ENCODE results near the gene CORIN. TPM values are rescaled to one million over a fixed set of nuclear protein-coding genes. Genes with fewer than 3 reads are reported as not detected.
"Not testable (repeated sequence)": the region's sequence is repeated elsewhere in the genome, so short reads cannot be mapped to it uniquely, and the experiment has no call there.

CORIN gene
- polyA plus RNA-seq, 2 donors = 0.09 to 0.28 TPM

DNA sequence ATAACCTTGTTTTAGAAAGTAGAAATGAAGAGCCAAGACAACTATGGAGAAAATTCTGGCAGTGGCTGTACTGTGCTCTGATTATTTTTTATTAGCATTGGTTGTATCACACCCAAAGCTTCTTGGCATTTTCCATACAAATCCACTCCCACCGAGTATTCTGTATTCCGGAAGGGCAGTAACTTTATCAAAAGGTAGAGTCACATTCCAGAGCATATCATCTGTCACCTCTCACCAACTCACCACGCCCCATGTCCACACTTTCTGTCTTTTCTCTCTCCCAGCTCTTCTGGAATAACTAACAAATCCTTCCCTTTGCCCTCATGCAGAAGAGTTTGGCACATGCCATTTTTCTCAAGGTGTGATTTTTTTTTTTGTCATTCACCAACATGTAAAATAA lies 52.7 kb downstream of the CORIN start:
- no peak overlapping the region for H3K4me3 ChIP-seq (ENCODE audit: low read depth in 1 of 2, low read length in 2 of 2)
- no peaks in the 10 kb centered on the region for H3K27me3 ChIP-seq (ENCODE audit: control insufficient read depth in 1 of 2, insufficient read depth in 2 of 2, low read length in 2 of 2)

DNA sequence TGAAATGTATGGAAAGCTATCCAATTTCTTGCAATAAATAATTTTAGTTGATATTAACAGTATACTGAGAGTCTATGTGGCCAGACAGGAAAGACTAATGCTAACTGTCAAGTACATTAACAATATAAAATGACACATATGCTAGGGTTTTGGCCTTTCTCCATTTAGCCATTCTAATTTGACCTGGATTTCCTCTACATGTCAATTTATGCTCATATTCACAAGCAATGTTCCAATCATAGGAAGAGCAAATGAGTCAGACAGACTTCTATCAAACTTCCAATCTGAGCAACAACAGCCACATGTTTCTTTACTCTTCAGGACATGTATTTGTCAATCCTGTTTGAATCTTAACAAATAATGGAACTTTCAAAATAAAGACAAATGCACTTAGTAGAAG lies 53.6 kb downstream of the CORIN start:
- Histone ChIP-seq H3K4me1 (ENCODE audit: control insufficient read depth in 2 of 2, insufficient read depth in 2 of 2, low read length in 1 of 2) (no peaks in the 10 kb centered on the region), H3K27me3 (ENCODE audit: control insufficient read depth in 1 of 2, insufficient read depth in 2 of 2, low read length in 2 of 2) (no peaks in the 10 kb centered on the region), H3K4me3 (ENCODE audit: low read depth in 1 of 2, low read length in 2 of 2) (no peak overlapping the region), H3K36me3 (ENCODE audit: control insufficient read depth in 2 of 2, insufficient read depth in 2 of 2, low read length in 1 of 2) (no peaks in the 10 kb centered on the region), H3K9me3 (ENCODE audit: control insufficient read depth in 2 of 2, insufficient read depth in 1 of 2, low read depth in 1 of 2, low read length in 1 of 2) (no peaks in the 10 kb centered on the region), H3K27ac (ENCODE audit: low read depth in 2 of 2, low read length in 1 of 2) (no peak overlapping the region)

More for the DNA sequence above, 52.7 kb downstream of the CORIN start:
- Histone ChIP-seq H3K4me1 (ENCODE audit: control insufficient read depth in 2 of 2, insufficient read depth in 2 of 2, low read length in 1 of 2) (no peaks in the 10 kb centered on the region), H3K36me3 (ENCODE audit: control insufficient read depth in 2 of 2, insufficient read depth in 2 of 2, low read length in 1 of 2) (no peaks in the 10 kb centered on the region), H3K9me3 (ENCODE audit: control insufficient read depth in 2 of 2, insufficient read depth in 1 of 2, low read depth in 1 of 2, low read length in 1 of 2) (no peaks in the 10 kb centered on the region), H3K27ac (ENCODE audit: low read depth in 2 of 2, low read length in 1 of 2) (no peak overlapping the region)
- 23 to 44% methylated on average over 3 of the region's 3 CpGs for WGBS, 2 donors

DNA sequence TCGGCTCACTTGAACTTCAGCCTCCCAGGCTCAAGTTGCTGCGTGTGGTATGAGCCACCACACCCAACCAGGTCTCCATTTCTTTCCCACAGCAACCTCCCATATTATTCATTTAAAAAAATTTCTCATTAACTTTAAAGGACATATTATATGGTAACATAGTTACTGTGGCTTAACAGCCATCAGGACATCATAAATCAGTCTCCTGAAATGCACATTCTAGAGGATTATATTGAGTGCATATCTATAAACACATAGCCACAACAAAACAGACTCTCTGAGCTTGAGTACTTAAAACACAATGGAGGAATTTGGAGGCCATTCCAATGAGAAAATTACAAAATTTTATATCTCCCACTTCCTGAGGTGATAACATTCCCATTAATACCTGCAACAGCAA lies 61.5 kb downstream of the CORIN start:
- Histone ChIP-seq H3K27ac (ENCODE audit: low read depth in 2 of 2, low read length in 1 of 2) (no peak overlapping the region), H3K9me3 (ENCODE audit: control insufficient read depth in 2 of 2, insufficient read depth in 1 of 2, low read depth in 1 of 2, low read length in 1 of 2) (no peaks in the 10 kb centered on the region), H3K4me3 (ENCODE audit: low read depth in 1 of 2, low read length in 2 of 2) (no peak overlapping the region), H3K27me3 (ENCODE audit: control insufficient read depth in 1 of 2, insufficient read depth in 2 of 2, low read length in 2 of 2) (no peaks in the 10 kb centered on the region), H3K4me1 (ENCODE audit: control insufficient read depth in 2 of 2, insufficient read depth in 2 of 2, low read length in 1 of 2) (no peaks in the 10 kb centered on the region), H3K36me3 (ENCODE audit: control insufficient read depth in 2 of 2, insufficient read depth in 2 of 2, low read length in 1 of 2) (no peaks in the 10 kb centered on the region)
- WGBS, 2 donors = 79 to 83% methylated on average over 2 of the region's 2 CpGs

DNA sequence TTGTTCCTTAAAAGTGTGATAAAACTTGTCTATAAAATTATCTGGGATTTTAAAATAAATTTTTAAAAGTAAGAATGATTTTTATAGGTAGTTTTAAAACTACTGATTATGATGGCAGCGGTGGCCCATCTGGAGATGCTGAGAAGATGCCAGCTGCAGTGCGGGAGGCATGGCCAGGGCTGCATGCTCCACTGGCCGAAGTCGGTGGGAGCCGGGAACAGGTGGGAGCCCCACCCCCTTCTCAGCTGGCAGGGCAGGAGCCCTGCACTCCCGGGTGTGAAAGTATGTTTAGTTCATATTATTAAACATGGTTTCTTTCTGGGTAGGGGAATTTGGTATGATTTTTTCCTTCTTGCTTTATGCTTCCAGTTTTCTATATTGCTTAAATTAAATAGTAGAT lies 63.8 kb downstream of the CORIN start:
- no peaks in the 10 kb centered on the region for H3K4me1 ChIP-seq (ENCODE audit: control insufficient read depth in 2 of 2, insufficient read depth in 2 of 2, low read length in 1 of 2)
- no peaks in the 10 kb centered on the region for H3K36me3 ChIP-seq (ENCODE audit: control insufficient read depth in 2 of 2, insufficient read depth in 2 of 2, low read length in 1 of 2)
- WGBS, 2 donors = 55 to 64% methylated on average over 6 of the region's 6 CpGs
- H3K9me3 ChIP-seq (ENCODE audit: control insufficient read depth in 2 of 2, insufficient read depth in 1 of 2, low read depth in 1 of 2, low read length in 1 of 2) = no peaks in the 10 kb centered on the region
- H3K27ac ChIP-seq (ENCODE audit: low read depth in 2 of 2, low read length in 1 of 2) = no peak overlapping the region
- H3K4me3 ChIP-seq (ENCODE audit: low read depth in 1 of 2, low read length in 2 of 2) = no peak overlapping the region
- H3K27me3 ChIP-seq (ENCODE audit: control insufficient read depth in 1 of 2, insufficient read depth in 2 of 2, low read length in 2 of 2) = no peaks in the 10 kb centered on the region

DNA sequence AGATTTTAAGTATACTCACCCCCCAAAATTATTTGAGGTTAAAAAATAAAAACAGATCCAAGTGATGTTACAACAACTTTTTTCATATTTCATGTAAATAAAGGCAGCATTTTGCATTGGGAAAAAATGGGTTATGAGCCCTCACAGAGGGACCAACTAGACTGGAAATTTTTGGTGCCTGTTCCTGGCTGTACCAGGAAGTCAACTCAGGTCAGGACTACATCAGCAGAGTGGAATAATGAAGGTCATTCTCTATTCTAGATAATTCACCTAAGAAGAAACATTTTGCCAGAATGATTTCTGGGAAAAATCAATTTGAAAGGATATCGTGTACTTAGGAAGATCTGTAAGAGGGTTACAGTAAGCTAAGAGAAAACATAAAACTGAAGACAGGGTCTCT lies 66.8 kb downstream of the CORIN start:
- Histone ChIP-seq H3K4me1 (ENCODE audit: control insufficient read depth in 2 of 2, insufficient read depth in 2 of 2, low read length in 1 of 2) (no peaks in the 10 kb centered on the region), H3K27ac (ENCODE audit: low read depth in 2 of 2, low read length in 1 of 2) (no peak overlapping the region), H3K4me3 (ENCODE audit: low read depth in 1 of 2, low read length in 2 of 2) (no peak overlapping the region), H3K27me3 (ENCODE audit: control insufficient read depth in 1 of 2, insufficient read depth in 2 of 2, low read length in 2 of 2) (no peaks in the 10 kb centered on the region), H3K36me3 (ENCODE audit: control insufficient read depth in 2 of 2, insufficient read depth in 2 of 2, low read length in 1 of 2) (no peaks in the 10 kb centered on the region), H3K9me3 (ENCODE audit: control insufficient read depth in 2 of 2, insufficient read depth in 1 of 2, low read depth in 1 of 2, low read length in 1 of 2) (no peaks in the 10 kb centered on the region)
- 81 to 87% methylated on average over 1 of the region's 1 CpG for WGBS, 2 donors

DNA sequence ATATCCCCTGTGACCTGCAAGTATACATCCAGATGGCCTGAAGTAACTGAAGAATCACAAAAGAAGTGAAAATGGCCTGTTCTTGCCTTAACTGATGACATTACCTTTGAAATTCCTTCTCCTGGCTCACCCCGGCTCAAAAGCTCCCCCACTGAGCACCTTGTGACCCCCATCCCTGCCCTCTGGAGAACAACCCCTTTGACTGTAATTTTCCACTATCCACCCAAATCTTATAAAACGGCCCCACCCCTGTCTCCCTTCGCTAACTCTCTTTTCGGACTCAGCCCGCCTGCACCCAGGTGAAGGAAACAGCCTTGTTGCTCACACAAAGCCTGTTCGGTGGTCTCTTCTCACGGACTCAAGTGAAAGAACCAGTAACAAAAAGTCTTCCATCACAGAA lies 69.9 kb downstream of the CORIN start:
- H3K4me3 ChIP-seq (ENCODE audit: low read depth in 1 of 2, low read length in 2 of 2); H3K27me3 ChIP-seq (ENCODE audit: control insufficient read depth in 1 of 2, insufficient read depth in 2 of 2, low read length in 2 of 2); H3K36me3 ChIP-seq (ENCODE audit: control insufficient read depth in 2 of 2, insufficient read depth in 2 of 2, low read length in 1 of 2); H3K27ac ChIP-seq (ENCODE audit: low read depth in 2 of 2, low read length in 1 of 2); H3K9me3 ChIP-seq (ENCODE audit: control insufficient read depth in 2 of 2, insufficient read depth in 1 of 2, low read depth in 1 of 2, low read length in 1 of 2); H3K4me1 ChIP-seq (ENCODE audit: control insufficient read depth in 2 of 2, insufficient read depth in 2 of 2, low read length in 1 of 2): not testable (repeated sequence)
- WGBS, 2 donors = 81 to 83% methylated on average over 7 of the region's 7 CpGs

DNA sequence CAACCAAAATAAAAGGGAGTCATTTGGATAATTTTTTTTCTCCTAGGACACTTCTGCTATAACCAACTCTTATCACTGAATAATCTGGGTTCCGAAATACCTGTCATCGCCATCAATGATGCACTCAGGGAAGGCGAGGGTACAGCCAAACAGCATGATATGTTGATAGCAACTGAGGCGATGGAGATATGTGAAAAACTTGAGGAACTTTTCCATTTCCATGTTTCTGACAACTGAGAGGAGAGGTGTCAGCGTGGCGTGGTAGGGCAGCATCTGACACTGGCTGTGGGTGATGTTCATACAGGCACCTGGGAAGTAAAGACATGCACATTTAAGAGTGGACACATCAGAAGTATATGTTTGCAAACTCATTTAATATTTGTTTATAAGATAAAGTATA lies 74.6 kb downstream of the CORIN start:
- Histone ChIP-seq H3K27me3 (ENCODE audit: control insufficient read depth in 1 of 2, insufficient read depth in 2 of 2, low read length in 2 of 2) (no peaks in the 10 kb centered on the region), H3K9me3 (ENCODE audit: control insufficient read depth in 2 of 2, insufficient read depth in 1 of 2, low read depth in 1 of 2, low read length in 1 of 2) (no peaks in the 10 kb centered on the region), H3K27ac (ENCODE audit: low read depth in 2 of 2, low read length in 1 of 2) (no peak overlapping the region), H3K36me3 (ENCODE audit: control insufficient read depth in 2 of 2, insufficient read depth in 2 of 2, low read length in 1 of 2) (no peaks in the 10 kb centered on the region), H3K4me3 (ENCODE audit: low read depth in 1 of 2, low read length in 2 of 2) (no peak overlapping the region), H3K4me1 (ENCODE audit: control insufficient read depth in 2 of 2, insufficient read depth in 2 of 2, low read length in 1 of 2) (no peaks in the 10 kb centered on the region)
- WGBS, 2 donors = 85 to 88% methylated on average over 6 of the region's 6 CpGs

DNA sequence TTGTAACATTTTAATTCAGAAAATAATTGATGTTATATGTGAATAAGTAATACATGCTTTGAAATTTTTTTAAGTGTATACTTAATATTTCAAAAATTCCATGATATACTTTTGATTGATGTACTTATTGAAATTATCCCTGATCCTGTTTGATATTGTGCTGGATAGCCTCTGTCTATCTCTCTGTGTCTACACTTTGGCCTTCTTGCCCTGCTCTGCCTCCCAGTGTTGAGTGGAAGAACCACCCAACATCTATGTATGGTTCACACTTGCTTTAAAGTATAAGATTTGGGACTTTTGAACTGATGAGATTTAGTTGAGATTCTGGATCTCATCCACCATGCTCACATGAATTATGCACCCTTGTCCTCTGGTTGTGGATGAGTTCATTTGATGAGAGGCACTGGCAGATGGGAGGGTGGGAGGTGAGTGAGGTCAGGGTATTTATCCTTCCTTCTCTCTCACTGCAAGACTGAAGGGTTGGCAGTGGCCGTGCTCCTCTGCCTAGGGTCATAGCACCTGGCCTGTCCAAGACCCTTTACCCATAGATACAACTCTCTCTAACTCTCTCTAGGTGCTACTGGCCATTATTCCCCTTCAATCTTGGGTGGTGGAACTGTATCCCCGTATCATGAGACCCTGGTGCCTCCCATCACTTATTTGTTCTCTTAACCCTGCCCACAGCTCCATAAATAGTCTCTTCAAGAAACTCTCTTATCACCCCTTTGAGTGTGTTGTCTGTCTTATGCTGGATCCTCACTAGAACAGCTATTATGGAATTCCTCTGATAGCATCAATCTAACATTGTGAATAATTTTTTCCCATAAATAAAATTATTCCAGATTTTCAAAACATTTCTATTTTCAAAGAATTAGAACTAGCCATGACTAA lies 75.2 kb downstream of the CORIN start:
- Histone ChIP-seq H3K4me3 (ENCODE audit: low read depth in 1 of 2, low read length in 2 of 2) (no peak overlapping the region), H3K9me3 (ENCODE audit: control insufficient read depth in 2 of 2, insufficient read depth in 1 of 2, low read depth in 1 of 2, low read length in 1 of 2) (no peaks in the 10 kb centered on the region), H3K4me1 (ENCODE audit: control insufficient read depth in 2 of 2, insufficient read depth in 2 of 2, low read length in 1 of 2) (no peaks in the 10 kb centered on the region), H3K27ac (ENCODE audit: low read depth in 2 of 2, low read length in 1 of 2) (no peak overlapping the region), H3K36me3 (ENCODE audit: control insufficient read depth in 2 of 2, insufficient read depth in 2 of 2, low read length in 1 of 2) (no peaks in the 10 kb centered on the region), H3K27me3 (ENCODE audit: control insufficient read depth in 1 of 2, insufficient read depth in 2 of 2, low read length in 2 of 2) (no peaks in the 10 kb centered on the region)
- WGBS, 2 donors = 67 to 73% methylated on average over 2 of the region's 2 CpGs

DNA sequence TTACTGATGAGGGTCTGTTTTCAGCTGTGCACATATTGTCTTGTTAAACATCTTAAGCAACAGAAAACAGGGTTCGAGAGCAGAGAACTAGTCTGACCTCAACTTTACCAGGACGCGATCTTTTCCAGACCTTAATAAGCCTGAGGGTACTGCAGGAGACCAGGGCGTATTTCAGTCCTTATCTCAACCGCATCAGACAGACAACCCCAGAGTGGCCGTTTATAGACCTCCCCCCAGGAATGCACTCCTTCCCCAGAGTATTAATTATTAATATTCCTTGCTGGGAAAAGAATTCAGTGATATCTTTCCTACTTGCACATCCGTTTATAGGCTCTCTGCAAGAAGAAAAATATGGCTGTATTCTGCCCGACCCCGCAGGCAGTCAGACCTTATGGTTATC lies 84.6 kb downstream of the CORIN start:
- WGBS, 2 donors = 90 to 94% methylated on average over 9 of the region's 9 CpGs
- not testable (repeated sequence) for H3K27ac ChIP-seq (ENCODE audit: low read depth in 2 of 2, low read length in 1 of 2); H3K4me3 ChIP-seq (ENCODE audit: low read depth in 1 of 2, low read length in 2 of 2); H3K4me1 ChIP-seq (ENCODE audit: control insufficient read depth in 2 of 2, insufficient read depth in 2 of 2, low read length in 1 of 2); H3K27me3 ChIP-seq (ENCODE audit: control insufficient read depth in 1 of 2, insufficient read depth in 2 of 2, low read length in 2 of 2); H3K9me3 ChIP-seq (ENCODE audit: control insufficient read depth in 2 of 2, insufficient read depth in 1 of 2, low read depth in 1 of 2, low read length in 1 of 2); H3K36me3 ChIP-seq (ENCODE audit: control insufficient read depth in 2 of 2, insufficient read depth in 2 of 2, low read length in 1 of 2)

DNA sequence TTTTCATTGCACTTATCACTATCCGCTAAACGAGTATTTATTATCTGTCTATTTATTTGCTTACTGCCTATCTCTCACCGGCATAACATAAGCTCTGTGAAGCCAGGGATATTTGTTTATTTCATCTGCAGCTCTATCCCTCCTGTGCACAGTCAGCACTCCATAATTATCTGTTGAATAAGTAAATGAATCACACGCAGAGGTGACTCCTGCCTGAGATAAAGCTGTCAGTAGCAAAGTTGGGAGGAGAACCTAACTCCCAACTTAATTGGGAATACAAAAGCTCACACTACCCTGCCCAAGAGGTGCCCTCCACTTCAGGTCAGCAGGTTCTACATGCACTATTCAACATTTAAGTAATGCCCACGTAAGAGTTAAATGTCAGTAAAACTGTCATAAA lies 85.7 kb downstream of the CORIN start:
- no peaks in the 10 kb centered on the region for H3K9me3 ChIP-seq (ENCODE audit: control insufficient read depth in 2 of 2, insufficient read depth in 1 of 2, low read depth in 1 of 2, low read length in 1 of 2)
- H3K4me3 ChIP-seq (ENCODE audit: low read depth in 1 of 2, low read length in 2 of 2) = no peak overlapping the region
- no peaks in the 10 kb centered on the region for H3K36me3 ChIP-seq (ENCODE audit: control insufficient read depth in 2 of 2, insufficient read depth in 2 of 2, low read length in 1 of 2)
- H3K27me3 ChIP-seq (ENCODE audit: control insufficient read depth in 1 of 2, insufficient read depth in 2 of 2, low read length in 2 of 2) = no peaks in the 10 kb centered on the region
- 49 to 60% methylated on average over 5 of the region's 5 CpGs for WGBS, 2 donors
- H3K4me1 ChIP-seq (ENCODE audit: control insufficient read depth in 2 of 2, insufficient read depth in 2 of 2, low read length in 1 of 2) = no peaks in the 10 kb centered on the region
- no peak overlapping the region for H3K27ac ChIP-seq (ENCODE audit: low read depth in 2 of 2, low read length in 1 of 2)

Measured in esophagus (tissue), 2 donors.